HG02840 (cell line): Measurements from ENCODE around the gene C3orf18.

Source experiments
- ATAC-seq: cut with Tn5 transposase; IDR thresholded peaks from one replicate; pipeline ENCODE4 v1.9.1; 2021; ENCODE audit warnings: mild to moderate bottlenecking, moderate library complexity, moderate number of reproducible peaks; ENCODE audit not compliant: unreplicated experiment, low FRiP score

Gene C3orf18

GRCh38 chr3:50552598-50552997 lies 14.9 kb downstream of the C3orf18 start:
- no peak for ATAC-seq

- no peak for ATAC-seq
Observed at GRCh38 chr3:50551681-50552435, 15.7 kb downstream of the C3orf18 start.

- no peak for ATAC-seq
Observed at GRCh38 chr3:50551054-50551659, 16.4 kb downstream of the C3orf18 start.

GRCh38 chr3:50550079-50550736 lies 17.3 kb downstream of the C3orf18 start:
- no peak for ATAC-seq

GRCh38 chr3:50549226-50549625 lies 18.3 kb downstream of the C3orf18 start:
- ATAC-seq: no peak

GRCh38 chr3:50545781-50546180 lies 21.8 kb downstream of the C3orf18 start:
- ATAC-seq: no peak

- no peak for ATAC-seq
Observed at GRCh38 chr3:50542177-50543034, 25.1 kb downstream of the C3orf18 start.

GRCh38 chr3:50539356-50540286 lies 27.9 kb downstream of the C3orf18 start:
- ATAC-seq: no peak

GRCh38 chr3:50537421-50538129 lies 30.0 kb downstream of the C3orf18 start:
- ATAC-seq: no peak

GRCh38 chr3:50536471-50537180 lies 30.9 kb downstream of the C3orf18 start:
- ATAC-seq: no peak

GRCh38 chr3:50534681-50535330 lies 32.7 kb downstream of the C3orf18 start:
- ATAC-seq: no peak

- no peak for ATAC-seq
Observed at GRCh38 chr3:50533807-50534461, 33.6 kb downstream of the C3orf18 start.

GRCh38 chr3:50533316-50533715 lies 34.2 kb downstream of the C3orf18 start:
- ATAC-seq: no peak

GRCh38 chr3:50532062-50532705 lies 35.4 kb downstream of the C3orf18 start:
- ATAC-seq: no peak

GRCh38 chr3:50531201-50531600 lies 36.3 kb downstream of the C3orf18 start:
- no peak for ATAC-seq

GRCh38 chr3:50530001-50530970 lies 37.3 kb downstream of the C3orf18 start:
- no peak for ATAC-seq
